Activated naive CD8-positive, alpha-beta T cell treated with anti-CD3 and anti-CD28 coated beads, Interleukin-2, amount 50 U/mL, for 24 hours (primary cell): ENCODE data around the gene SARNP.
A peak's percentile ranks its signal among the peaks of the same experiment; 100 is the strongest.

Experiments
- ATAC-seq: fragments of 150-1000 bp; cut with Tn5 transposase; one replicate; pipeline ENCODE4 v1.10.0; 2021
- DNase-seq: peaks from one replicate; pipeline ENCODE4 v3.0.0; 2021
- H3K27ac Mint-ChIP-seq: one replicate; pipeline ENCODE4 v1.8.0; 2021; ENCODE audit warnings: mild to moderate bottlenecking, mixed read lengths
- H3K27me3 Mint-ChIP-seq: one replicate; pipeline ENCODE4 v1.8.0; 2021; ENCODE audit warnings: mixed read lengths
- H3K36me3 Mint-ChIP-seq: one replicate; pipeline ENCODE4 v1.8.0; 2021; ENCODE audit warnings: low read depth, mixed read lengths
- H3K4me1 Mint-ChIP-seq: one replicate; pipeline ENCODE4 v1.8.0; 2021; ENCODE audit warnings: mixed read lengths
- H3K4me3 Mint-ChIP-seq: one replicate; pipeline ENCODE4 v1.8.0; 2021; ENCODE audit warnings: mild to moderate bottlenecking, moderate library complexity, mixed read lengths
- H3K9me3 Mint-ChIP-seq: one replicate; pipeline ENCODE4 v1.8.0; 2021; ENCODE audit warnings: mixed read lengths

The SARNP gene

GRCh38 chr12:55734595-55734994 is 82.9 kb downstream of the SARNP start:
- no peak for ATAC-seq
- Mint-ChIP-seq H3K4me3 (no peak overlapping the region), H3K27me3 (no peaks in the 10 kb centered on the region), H3K36me3 (no peaks in the 10 kb centered on the region), H3K27ac (no peak overlapping the region), H3K4me1 (peaks cover 32% of the 10 kb centered on the region), H3K9me3 (no peaks in the 10 kb centered on the region)
- no peak for DNase-seq

GRCh38 chr12:55733858-55734257 is 83.7 kb downstream of the SARNP start:
- Mint-ChIP-seq H3K4me1 (peaks cover 32% of the 10 kb centered on the region), H3K4me3 (no peak overlapping the region), H3K27ac (no peak overlapping the region), H3K9me3 (no peaks in the 10 kb centered on the region), H3K27me3 (no peaks in the 10 kb centered on the region), H3K36me3 (no peaks in the 10 kb centered on the region)
- ATAC-seq (no peak), DNase-seq (no peak)

DNA sequence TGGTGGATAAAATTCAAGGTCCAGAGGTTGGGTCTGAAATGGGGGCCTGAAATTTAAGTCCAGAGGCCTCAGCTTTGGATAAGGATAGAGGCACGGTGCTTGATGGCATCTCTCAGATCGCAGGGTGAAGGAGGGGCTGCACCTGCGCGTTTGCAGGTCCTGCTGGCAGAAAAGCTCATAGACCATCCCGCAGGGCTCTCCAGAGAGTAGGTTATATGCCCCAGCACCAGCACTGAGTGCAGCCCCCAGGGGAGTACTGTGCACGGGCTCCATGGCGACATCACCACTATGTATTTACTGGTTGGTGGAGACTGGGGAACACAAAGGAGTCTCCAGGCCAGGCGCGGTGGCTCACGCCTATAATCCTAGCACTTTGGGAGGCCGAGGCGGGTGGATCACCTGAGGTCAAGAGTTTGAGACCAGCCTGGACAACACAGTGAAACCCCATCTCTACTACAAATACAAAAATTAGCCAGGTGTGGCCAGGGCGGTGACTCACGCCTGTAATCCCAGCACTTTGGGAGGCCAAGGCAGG is 84.4 kb downstream of the SARNP start:
- H3K4me3 Mint-ChIP-seq: no peak overlapping the region
- H3K9me3 Mint-ChIP-seq: no peaks in the 10 kb centered on the region
- no peaks in the 10 kb centered on the region for H3K27me3 Mint-ChIP-seq
- H3K36me3 Mint-ChIP-seq: no peaks in the 10 kb centered on the region
- no peak overlapping the region for H3K27ac Mint-ChIP-seq
- ATAC-seq: no peak
- DNase-seq: no peak
- peaks cover 29% of the 10 kb centered on the region for H3K4me1 Mint-ChIP-seq

DNA sequence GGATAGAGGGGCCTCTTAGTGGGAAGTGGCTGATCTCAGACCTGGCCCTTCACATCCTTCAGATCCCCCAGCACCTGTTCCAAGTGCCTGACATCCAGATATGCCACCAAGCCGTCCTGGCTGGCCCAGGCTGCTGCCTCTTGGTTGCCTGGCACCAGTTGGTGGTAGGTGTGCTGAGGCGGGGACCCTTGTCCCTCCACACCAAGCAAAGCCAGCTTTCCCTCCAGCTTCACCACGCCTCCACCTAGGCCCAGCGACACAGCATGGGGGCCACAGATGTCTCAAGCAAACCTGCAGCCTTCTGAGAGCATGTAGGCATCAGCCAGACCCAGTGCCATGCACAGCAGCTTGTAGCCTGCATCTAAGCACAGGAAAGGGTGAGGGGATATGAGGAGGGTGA is 85.2 kb downstream of the SARNP start:
- H3K4me3 Mint-ChIP-seq: no peak overlapping the region

DNA sequence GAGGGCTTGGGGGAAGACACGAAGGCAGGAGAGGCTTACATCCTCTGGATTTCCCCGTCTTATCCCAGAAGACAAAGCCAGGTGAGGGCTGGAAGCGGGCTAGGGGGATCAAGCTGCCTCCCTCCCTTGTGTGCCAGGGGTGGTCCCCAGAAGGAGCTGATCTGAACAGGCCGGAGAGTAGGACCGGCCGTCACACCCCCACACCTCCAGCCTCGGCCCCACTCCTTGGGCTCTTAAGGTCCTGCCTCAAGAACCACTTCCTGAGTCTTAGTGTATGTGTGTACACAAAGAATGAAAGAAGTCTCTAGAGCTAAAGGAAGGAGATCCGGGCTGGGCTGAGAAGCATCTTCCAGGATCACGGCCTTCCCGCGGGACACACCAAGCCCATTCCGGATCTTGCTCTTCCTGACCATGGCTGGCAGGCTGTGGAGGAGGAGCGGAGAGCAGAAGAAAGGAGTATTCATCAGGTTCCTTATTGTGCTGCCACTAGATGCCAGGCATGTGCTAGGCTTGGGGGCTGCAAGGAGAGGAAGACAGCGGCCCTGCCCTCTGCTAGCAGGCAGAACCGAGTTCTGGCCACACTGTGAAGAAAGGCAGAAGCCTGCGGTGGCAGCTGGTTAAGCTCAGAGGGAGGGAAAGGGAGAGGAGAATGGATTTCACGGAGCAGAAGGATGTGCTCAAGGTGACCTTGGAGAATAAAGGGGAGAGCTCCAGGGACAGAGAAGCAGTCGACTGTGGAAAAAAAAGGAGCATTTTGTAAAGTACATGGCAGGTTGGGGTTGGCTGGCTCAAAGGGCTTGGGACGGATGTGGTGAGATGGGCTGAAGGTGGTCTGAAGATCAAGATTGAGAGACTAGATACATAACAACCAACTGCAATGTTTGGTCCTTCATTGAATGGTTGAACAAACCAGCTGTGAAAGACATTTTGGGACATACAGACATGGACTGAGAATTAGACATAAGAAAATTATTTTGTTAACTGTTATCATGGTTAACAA is 87.4 kb downstream of the SARNP start:
- H3K4me3 Mint-ChIP-seq: peak overlapping the region; percentile 94
- DNase-seq (peak; percentile 41), ATAC-seq (peak; percentile 29)
- H3K27ac Mint-ChIP-seq: peak overlapping the region; percentile 97
- no peaks in the 10 kb centered on the region for H3K9me3 Mint-ChIP-seq
- peaks cover 3% of the 10 kb centered on the region for H3K36me3 Mint-ChIP-seq
- H3K27me3 Mint-ChIP-seq: no peaks in the 10 kb centered on the region
- peaks cover 37% of the 10 kb centered on the region for H3K4me1 Mint-ChIP-seq

More for the DNA sequence above, 85.2 kb downstream of the SARNP start:
- Mint-ChIP-seq H3K4me1 (peaks cover 29% of the 10 kb centered on the region), H3K27ac (no peak overlapping the region), H3K36me3 (no peaks in the 10 kb centered on the region), H3K9me3 (no peaks in the 10 kb centered on the region), H3K27me3 (no peaks in the 10 kb centered on the region)
- DNase-seq (no peak), ATAC-seq (no peak)

DNA sequence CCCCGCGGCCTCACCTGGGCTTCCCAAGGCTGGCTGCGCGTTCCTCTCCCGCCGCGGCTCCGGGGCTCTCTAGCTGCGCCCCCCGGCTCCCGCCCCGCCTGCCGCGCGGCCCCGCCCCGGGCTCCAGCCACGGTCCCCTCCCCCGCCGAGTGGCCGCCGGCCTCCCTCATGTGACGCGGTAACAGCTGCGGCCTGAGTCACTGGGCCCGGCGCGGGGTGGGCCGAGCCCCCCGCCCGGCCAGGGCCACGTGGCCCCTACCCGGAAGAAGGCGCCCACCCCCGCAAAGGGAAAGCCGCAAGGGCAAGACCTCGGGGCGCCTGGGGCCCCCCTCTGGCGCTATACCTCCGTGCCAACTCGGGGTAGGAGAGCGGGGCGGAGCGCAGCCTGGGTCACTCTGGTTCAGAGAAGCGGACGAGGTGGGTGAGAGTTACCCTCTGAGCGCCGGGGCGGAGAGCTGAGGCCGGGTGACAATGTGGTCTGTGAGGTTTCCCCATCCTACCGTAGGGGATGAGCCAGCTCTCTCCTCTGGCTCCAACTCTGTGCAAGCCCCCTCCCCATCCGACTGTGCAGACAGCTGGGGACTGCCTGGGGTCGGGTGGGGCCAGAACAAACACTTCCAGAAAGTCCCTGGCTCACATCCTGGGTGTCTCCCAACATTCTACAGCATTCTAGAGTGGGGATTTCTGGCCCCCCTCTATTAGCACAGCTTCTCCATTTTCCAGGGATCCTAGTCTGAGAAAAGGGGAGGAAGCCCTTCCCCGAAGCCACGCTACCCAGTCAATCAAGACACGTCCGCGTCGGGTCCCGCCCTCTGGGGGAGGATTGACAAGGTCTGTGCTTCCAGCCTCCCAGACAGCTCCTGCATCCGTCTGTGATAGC is 88.3 kb downstream of the SARNP start, which contains the start of gene CD63:
Gene CD63 (minus strand): TSS at position 71 of the 880 bp plus-strand sequence. CDS start 668 bp downstream, outside the sequence.
- Mint-ChIP-seq H3K36me3 (peaks cover 3% of the 10 kb centered on the region), H3K27ac (peak within 1 kb of the TSS; percentile 97), H3K9me3 (no peaks in the 10 kb centered on the region), H3K4me3 (peak within 1 kb of the TSS; percentile 94), H3K4me1 (peaks cover 37% of the 10 kb centered on the region), H3K27me3 (no peaks in the 10 kb centered on the region)
- ATAC-seq (peak; percentile 78), DNase-seq (peak; percentile 86)

- ATAC-seq (no peak), DNase-seq (peak; percentile 37)
- H3K9me3 Mint-ChIP-seq: no peaks in the 10 kb centered on the region
- peaks cover 3% of the 10 kb centered on the region for H3K36me3 Mint-ChIP-seq
- no peak overlapping the region for H3K27ac Mint-ChIP-seq
- H3K27me3 Mint-ChIP-seq: no peaks in the 10 kb centered on the region
- H3K4me1 Mint-ChIP-seq: peaks cover 37% of the 10 kb centered on the region
- H3K4me3 Mint-ChIP-seq: peak overlapping the region; percentile 94
Measured at GRCh38 chr12:55728186-55728938, 89.2 kb downstream of the SARNP start.

DNA sequence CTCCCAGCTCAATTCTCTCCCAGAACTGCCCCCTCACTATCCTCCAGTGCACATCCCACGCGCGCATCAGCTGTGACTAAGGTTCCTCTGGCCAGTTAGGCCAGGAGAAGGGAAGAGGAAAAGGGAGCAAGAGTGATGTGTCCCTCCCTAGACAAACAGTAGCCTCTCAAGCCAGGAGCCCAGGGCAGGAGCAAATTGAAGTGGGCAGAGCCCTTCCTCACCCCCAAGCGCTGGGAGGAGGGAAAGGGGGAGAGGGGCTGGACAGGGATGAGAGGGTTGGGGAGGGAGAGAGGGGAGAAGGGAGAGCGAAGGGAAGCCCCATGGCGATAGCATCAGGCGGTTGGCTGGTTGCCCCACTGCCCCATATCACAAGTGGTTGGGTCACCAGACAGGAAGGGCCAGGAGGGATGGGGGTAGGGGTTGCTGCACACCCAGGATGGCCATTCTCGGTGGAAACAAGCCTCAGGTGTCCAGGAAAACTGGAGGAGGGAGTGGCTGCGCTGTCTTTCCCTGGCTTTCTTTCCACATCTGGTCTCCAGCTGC is 89.8 kb downstream of the SARNP start:
- peak overlapping the region; percentile 94 for H3K4me3 Mint-ChIP-seq
- no peak for DNase-seq
- no peaks in the 10 kb centered on the region for H3K27me3 Mint-ChIP-seq
- peaks cover 37% of the 10 kb centered on the region for H3K4me1 Mint-ChIP-seq
- peak overlapping the region; percentile 83 for H3K27ac Mint-ChIP-seq
- no peaks in the 10 kb centered on the region for H3K9me3 Mint-ChIP-seq
- no peak for ATAC-seq
- peaks cover 3% of the 10 kb centered on the region for H3K36me3 Mint-ChIP-seq

DNA sequence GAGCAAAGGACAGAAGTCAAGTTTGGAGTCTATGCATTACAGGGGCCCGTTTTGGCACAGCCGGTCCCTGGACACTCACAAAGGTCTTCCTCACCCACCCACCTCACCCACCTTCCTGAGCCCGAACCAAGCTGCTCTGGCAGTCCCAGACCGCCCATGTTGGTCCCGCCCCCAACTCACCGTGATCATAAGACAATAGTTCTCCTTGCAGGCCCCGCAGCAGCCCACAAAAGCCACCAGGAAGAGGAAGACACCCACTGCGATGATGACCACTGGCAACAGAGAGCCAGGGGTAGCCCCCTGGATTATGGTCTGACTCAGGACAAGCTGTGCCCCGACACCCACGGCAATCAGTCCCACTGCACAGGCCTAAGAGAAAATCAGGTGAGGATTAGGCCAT is 90.6 kb downstream of the SARNP start:
- Mint-ChIP-seq H3K9me3 (no peaks in the 10 kb centered on the region), H3K27ac (peak overlapping the region; percentile 83), H3K36me3 (peaks cover 3% of the 10 kb centered on the region), H3K4me3 (peak overlapping the region; percentile 94), H3K27me3 (no peaks in the 10 kb centered on the region), H3K4me1 (peaks cover 37% of the 10 kb centered on the region)
- ATAC-seq (no peak), DNase-seq (no peak)

GRCh38 chr12:55725556-55725955 is 92.0 kb downstream of the SARNP start:
- H3K4me3 Mint-ChIP-seq: no peak overlapping the region
- no peak for ATAC-seq
- no peaks in the 10 kb centered on the region for H3K9me3 Mint-ChIP-seq
- peaks cover 3% of the 10 kb centered on the region for H3K36me3 Mint-ChIP-seq
- DNase-seq: no peak
- H3K27me3 Mint-ChIP-seq: no peaks in the 10 kb centered on the region
- H3K27ac Mint-ChIP-seq: no peak overlapping the region
- H3K4me1 Mint-ChIP-seq: peaks cover 32% of the 10 kb centered on the region

- ATAC-seq: no peak
- H3K9me3 Mint-ChIP-seq: no peaks in the 10 kb centered on the region
- no peak overlapping the region for H3K4me3 Mint-ChIP-seq
Measured at GRCh38 chr12:55724940-55725309, 92.6 kb downstream of the SARNP start.

DNA sequence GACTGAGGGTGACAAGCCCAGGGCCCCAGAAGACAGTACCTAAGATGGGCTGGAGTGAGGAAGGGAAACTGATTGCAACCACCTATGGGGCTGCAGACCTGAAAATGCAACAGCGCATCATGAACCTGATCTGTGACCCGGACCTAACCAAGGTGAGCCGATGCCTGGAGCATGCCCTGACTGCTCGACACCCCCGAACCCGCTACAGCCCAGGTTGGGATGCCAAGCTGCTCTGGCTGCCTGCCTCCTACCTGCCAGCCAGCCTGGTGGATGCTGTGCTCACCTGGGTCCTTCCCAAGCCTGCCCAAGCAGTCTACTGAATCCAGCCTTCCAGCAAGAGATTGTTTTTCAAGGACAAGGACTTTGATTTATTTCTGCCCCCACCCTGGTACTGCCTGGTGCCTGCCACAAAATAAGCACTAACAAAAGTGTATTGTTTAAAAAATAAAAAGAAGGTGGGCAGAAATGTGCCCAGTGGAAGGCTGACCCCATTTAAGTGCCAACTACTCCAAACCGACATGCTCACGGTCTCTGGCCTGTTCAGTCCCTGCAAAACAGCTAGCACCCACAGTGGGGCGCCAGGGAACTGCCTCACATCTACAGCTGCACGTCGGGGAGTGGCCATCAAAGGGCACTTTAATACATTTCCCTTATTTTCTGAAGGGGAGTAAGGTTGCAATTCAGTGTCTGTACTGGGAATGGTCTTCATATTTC is 93.1 kb downstream of the SARNP start:
- DNase-seq (peak; percentile 74), ATAC-seq (no peak)
- H3K4me1 Mint-ChIP-seq: peaks cover 20% of the 10 kb centered on the region
- no peak overlapping the region for H3K4me3 Mint-ChIP-seq
- no peak overlapping the region for H3K27ac Mint-ChIP-seq
- no peaks in the 10 kb centered on the region for H3K9me3 Mint-ChIP-seq
- H3K36me3 Mint-ChIP-seq: peaks cover 3% of the 10 kb centered on the region
- H3K27me3 Mint-ChIP-seq: no peaks in the 10 kb centered on the region

More at GRCh38 chr12:55724940-55725309, 92.6 kb downstream of the SARNP start:
- H3K27me3 Mint-ChIP-seq: no peaks in the 10 kb centered on the region
- H3K27ac Mint-ChIP-seq: no peak overlapping the region
- H3K36me3 Mint-ChIP-seq: peaks cover 3% of the 10 kb centered on the region
- DNase-seq: no peak
- peaks cover 25% of the 10 kb centered on the region for H3K4me1 Mint-ChIP-seq

GRCh38 chr12:55723516-55724225 is 93.9 kb downstream of the SARNP start:
- Mint-ChIP-seq H3K27ac (no peak overlapping the region), H3K9me3 (no peaks in the 10 kb centered on the region), H3K27me3 (no peaks in the 10 kb centered on the region), H3K4me3 (no peak overlapping the region), H3K4me1 (peaks cover 20% of the 10 kb centered on the region), H3K36me3 (peaks cover 3% of the 10 kb centered on the region)
- DNase-seq: no peak
- ATAC-seq: no peak
